Stimulated activated naive CD8-positive, alpha-beta T cell treated with anti-CD3 and anti-CD28 coated beads, Interleukin-15, Interleukin-2, amounts not matched to agents 100 U/mL and 50 U/mL, for 24 hours (primary cell): ENCODE measurements around the gene TOB1.

Source experiments
- ATAC-seq: fragments of 150-1000 bp; cut with Tn5 transposase; one replicate; pipeline ENCODE4 v1.10.0; 2021
- DNase-seq: peaks from one replicate; pipeline ENCODE4 v3.0.0; 2021

TOB1 gene

DNA sequence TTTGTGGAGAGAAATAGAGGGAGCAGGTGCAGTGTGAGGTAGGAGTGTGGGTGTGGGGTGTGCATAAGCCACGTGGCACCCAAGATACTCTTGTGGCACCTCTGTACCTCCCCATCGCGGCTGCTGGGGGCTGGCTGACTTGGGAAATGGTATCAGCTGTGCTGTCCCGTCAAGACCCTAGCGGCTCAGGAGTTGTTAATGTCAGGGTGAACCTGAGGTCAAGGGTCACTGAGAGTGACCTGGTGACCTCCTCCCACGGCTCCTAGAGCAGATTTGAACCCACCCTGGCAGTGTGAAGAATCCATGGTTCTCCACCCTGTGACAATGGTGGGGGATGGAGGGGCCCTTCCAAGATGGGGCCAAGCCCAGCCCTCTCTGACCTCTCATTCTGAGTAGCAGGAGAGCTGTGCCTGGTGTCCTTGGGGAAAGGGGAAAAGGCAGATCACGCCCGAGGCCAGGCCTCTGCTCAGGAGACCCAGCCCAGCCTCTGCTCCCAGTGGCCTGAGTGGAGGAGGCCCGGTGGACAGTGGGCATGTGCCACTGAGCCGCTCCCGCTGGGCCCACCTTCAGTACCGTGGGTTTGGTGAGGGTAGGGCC, 33.8 kb downstream of the TOB1 start:
- DNase-seq, result no peak
- ATAC-seq, result no peak

DNA sequence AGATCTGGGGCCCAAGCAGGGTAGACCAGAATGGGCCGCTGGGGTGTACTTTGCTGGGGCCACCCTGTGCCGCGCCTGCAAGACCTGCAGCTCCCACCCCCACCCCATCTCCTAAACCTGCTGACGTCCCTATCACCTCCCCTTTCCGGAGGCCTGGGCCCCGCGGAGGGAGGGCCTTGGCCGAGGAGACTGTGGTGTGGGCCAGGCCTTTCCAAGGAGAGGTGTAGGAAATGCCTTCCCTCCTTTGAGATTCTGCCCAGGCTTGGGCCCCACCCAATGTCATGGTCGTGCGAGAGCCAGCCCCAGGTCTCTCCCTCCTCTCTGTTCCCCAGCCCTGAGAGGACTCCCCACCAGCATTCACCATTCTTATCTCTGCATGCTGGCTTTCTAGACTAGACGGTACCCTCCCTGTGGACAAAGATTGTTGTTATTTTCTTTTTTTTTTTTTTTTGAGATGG, 34.7 kb downstream of the TOB1 start:
- DNase-seq, result no peak
- no peak for ATAC-seq

DNA sequence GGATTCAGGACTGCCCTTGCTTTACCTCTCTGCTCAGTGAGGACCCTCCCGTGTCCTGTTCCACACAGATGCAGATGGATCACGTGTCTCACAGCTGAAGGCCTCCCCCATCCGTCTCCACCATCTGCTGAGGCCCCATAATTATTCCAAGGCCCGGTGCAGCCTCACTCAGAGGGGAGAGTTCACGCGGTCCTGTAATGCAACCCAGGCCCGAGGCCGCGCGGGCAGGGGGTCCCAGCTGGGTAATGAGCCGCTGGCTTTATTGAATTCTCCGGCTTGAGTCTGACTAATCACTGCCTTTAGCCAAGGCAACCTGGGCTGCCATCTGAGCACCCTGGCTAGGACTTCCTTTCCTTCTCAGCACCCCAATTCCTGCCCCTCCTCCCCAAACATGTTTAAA, 35.2 kb downstream of the TOB1 start:
- no peak for DNase-seq
- no peak for ATAC-seq

DNA sequence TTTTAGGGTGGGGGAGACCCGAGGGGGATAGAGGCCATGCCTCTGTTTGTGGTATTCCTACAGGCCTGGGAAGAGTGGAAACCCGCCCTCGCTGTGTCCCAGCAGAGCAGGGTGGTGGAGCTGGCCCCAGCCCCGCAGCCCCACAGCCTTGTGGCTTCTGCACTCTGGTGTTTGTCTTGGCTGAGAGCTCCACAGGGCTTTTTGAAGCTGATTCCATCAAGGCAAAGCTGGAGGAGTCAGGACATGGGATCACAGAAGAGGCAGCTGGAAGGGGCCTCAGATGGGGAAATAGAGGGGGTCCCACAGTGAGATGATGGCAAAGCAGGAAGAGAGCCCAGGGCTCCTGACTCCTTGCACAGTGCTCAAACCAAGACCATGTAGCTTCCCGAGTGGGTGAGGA, 35.8 kb downstream of the TOB1 start:
- ATAC-seq, result no peak
- DNase-seq, result no peak

DNA sequence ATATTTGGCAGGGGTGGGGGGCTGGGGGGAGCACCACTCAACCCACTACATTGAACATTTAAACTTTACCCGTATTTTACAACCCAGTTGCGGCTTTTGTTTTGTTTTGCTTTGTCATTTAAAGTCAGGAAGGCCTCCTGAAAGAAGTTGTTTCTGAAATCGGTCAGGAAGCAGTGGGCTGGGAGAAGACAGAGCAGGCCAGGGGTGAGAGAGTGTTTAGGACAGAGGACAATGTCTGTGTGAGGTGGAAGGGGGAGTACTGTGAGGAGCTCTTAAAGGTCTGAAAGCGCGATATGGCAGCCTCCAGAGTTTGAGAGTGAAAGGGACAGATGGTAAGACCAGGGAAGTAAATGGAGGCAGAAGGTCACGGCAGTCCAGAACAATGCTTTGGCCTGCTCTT, 36.8 kb downstream of the TOB1 start:
- no peak for ATAC-seq
- no peak for DNase-seq

DNA sequence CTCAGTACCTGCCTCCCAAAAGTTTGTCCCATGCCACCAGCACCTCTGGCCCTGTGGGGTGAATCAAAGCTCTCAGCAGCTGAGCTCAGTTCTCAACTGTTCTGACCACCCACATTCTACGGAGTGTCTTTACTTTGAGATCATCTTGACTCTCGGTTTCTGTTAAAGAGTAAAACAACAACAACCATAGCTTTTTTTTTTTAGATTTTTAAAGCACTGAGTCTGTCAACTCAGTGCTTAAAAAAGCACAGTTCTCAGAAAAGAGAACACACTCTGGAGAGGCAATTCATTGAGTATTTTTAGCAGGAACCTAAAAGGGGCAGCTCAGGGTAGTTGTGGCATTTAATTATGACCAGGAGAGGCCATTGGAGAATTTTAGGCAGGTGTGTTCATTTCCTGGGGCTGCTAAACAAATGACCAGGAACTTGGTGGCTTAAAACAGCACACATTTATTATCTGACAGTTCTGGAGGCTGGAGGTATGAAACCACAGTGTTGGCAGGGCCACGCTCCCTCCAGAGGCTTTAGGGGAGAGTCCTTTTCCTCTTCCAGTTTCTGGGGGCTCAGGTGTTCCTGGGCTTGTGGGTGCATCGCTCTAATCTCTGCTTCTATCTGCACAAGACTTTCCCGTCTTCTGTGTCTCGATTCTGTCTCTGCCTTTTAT, 37.5 kb downstream of the TOB1 start:
- ATAC-seq (no peak), DNase-seq (no peak)

DNA sequence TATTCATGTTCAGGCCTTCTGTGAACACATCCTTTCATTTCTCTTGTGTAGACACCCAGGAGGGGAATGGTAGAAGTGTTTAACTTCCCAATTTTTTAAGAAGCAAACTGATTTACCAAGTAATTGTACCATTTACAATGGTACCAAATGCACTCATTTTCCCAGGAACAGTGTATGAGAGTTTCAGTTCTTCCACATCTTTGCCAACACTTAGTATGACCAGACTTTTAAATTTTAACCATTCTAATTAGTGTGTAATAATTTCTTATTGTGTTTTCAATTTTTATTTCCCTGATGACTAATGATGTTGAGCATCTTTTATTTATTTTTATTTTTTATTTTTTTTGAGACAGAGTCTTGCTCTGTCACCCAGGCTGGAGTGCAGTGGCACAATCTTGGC, 41.0 kb downstream of the TOB1 start:
- no peak for DNase-seq
- ATAC-seq, result no peak

DNA sequence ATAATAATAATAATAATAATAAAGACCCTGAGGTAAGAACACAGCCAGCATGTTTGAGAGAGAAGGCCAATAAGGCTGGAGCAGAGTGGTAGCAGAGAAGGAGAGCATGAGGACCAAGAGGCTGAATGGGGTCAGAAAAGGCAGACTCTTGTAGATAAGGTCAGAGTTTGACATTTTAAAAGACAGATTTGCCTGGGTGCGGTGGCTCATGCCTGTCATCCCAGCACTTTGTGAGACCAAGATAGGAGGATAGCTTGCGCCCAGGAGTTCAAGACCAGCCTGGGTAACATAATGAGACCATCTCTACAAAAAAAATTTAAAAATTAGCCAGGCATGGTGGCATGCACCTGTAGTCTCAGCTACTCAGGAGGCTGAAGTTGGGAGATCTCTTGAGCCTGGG, 41.7 kb downstream of the TOB1 start:
- ATAC-seq (no peak), DNase-seq (no peak)

DNA sequence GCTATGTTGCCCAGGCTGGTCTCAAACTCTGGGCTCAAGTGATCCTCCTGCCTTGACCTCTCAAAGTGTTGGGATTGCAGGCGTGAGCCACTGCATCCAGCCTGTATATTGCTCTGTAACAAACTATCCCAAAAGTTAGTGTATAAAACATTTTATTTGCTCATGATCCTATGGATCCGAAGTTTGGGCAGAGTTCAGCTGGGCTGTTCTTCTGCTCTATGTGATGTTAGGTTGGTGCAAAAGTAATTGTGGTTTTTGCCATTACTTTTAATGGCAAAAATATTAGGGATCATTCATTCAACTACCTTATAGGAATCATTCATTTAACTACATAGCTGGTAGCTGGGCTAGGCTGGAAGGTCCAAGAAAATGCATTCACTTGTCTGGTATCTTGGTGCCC, 43.6 kb downstream of the TOB1 start:
- DNase-seq (no peak), ATAC-seq (no peak)

DNA sequence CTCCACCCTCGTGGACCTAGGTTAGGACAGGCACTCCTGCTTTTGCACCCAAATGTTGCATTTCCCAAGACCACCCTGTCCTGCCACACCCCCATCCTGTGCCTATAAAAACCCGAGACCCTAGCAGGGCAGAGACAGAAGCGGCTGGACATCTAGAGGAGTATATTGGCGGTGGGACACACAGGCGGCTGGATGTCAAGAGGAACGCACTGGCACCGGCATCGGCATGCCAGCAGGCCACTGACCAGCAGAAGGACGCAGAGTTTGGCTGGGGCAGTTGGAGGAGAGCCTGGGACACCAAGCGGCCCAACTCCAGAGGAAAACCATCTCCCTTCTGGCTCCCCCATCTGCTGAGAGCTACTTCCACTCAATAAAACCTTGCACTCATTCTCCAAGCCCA, 45.5 kb downstream of the TOB1 start:
- ATAC-seq (no peak), DNase-seq (no peak)

DNA sequence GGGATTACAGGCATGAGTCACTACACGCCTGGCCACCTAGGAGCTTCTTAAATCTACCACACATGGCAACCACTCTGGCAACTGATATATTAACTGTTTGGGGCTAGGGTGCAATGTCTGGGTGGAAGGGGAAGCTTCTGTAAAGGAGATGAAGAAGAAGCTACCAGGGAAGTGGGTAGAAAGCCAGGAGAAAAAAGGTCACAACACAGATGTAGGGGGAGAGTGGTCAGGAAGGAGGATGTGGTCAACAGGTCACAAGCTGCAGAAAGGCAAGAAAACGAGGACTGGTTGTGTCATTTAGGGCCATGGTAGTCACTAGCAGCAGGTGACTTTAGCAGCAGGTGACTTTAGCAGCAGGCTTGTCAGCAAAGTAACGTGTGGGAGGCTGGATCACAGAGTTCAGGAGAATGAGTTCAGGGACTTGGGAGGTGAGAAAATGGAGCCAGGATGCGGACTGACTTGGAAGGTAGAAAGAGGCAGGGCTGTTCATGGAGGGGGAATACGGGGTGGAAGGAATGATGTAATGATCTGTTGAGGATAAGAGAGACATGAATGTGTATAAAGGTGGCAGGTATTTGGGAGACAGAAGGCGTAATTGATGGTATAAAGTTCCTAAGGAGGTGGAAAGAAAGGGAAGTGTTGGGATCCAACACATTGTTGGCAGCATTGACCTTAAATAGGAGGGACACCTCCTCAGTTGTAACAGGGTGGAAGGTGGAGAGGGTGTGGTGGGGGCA, 47.1 kb downstream of the TOB1 start:
- DNase-seq, result no peak
- no peak for ATAC-seq

DNA sequence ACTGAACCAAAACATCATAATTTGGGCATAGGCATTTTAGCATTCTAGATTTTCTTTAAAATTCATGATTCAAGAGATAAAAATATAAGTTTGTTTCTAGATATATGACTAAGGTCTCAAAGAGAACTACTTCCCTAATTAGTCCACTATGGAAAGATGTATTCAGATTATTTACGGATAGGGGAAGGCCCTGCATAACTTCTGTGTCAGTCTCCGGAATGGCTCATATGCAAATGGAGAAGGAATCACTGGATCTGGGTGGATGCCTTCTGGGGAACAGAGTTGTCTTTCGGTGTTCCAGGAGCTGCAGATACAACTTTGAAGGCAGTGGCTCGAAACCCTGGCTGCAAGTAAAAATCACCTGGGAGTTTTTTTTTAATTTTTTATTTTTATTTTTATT, 47.9 kb downstream of the TOB1 start:
- DNase-seq (no peak), ATAC-seq (no peak)

DNA sequence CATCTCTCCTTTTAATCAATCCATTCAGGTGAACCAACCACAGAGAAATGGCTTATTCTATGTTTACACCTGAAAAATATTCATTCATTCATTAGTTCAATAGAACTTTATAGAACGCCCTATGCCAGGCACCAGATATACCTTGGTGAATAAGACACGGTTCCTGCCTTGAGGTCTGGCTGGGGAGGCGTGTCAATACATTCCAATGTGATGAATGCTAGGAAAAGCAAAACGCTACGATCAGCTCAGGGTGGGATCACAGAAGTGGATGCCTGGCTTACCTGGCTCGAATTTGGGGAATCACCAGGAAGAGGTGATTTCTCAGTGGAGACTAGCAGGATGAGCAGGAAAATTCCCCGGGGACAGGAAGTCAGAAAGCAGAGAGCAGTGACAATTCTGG, 48.3 kb downstream of the TOB1 start:
- DNase-seq (no peak), ATAC-seq (no peak)

DNA sequence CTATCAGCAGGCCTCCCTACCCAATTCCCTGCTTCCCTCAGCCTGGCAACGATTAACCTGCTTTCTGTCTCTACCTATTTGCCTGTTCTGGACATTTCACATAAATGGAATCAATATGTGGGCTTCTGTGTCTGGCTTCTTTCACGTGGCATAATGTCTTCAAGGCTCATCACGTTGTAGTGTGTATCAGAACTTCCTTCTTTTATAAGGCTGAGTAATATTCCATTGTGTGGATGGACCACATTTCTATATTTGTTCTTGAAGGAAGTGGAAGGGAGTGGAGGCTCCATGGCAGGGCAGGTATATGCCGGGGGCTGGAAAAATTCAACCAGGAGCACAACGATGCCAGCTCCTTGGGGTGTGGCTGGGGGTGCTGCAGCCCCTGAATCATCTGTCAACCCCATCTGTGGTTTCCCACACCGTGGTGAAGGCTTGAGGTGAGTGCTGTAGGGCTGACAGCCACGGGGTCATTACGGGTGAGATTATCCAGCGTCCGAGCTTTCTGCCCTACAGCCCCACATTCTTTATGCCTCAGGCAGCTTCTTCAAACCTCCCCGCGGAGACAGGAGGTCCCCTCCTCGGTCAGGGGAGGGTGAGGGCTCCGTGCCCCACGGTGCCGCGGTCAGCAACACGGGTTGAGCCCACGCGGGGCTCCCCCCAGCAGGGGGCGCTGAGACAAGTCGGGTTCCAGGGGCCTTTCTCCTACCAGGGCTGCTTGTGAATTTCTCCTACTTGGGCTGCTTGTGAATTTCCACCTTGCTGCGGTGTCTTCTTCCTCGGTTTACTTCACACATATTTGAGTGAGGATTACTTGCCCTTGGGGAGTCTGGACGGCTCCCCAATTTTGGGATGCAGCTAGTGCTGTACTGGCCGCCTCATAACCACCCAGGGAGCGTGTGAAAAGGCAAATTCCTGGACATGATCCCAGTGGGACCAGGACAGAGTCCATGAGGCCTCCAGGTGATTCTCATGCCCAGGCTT, 49.1 kb downstream of the TOB1 start:
- no peak for ATAC-seq
- DNase-seq, result peak; percentile 75

DNA sequence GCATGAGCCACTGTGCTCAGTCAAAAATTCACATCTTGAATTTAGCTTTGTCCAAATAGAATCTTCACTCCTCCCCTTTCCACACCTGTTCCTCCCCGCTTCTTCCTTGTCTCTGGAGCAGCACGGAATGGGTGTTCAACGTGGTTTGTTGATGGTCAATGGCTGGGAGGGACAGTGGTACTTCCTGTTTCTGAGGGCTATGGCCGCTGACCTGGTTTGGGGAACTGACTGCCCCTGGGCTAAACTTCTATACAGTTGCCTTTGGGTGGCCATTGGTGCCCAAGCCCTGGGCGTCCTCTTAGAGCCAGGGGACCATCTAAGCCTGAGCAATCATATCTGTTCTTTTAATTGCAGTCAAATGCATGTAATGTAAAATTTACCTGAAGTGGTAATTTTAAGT, 49.9 kb downstream of the TOB1 start:
- ATAC-seq (no peak), DNase-seq (no peak)

DNA sequence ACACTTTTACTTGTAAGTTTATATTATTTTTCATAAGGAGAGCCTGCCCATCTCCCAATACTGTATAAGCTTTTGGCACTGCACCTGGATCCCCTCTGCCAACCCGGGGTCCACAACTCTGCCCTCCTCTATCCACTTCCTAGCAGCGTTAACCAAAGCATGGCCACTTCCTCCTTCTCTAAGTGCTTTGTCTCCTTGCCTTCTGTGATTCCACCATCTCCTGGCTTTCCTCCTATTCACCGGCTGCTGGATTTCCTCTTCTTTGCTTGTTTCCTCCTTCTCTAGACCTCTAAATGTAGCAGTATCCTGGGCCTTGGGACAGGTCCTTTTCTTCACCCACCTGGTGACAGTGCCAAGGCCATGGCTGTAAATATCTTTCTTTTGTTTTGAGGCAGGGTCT, 50.8 kb downstream of the TOB1 start:
- no peak for DNase-seq
- no peak for ATAC-seq

DNA sequence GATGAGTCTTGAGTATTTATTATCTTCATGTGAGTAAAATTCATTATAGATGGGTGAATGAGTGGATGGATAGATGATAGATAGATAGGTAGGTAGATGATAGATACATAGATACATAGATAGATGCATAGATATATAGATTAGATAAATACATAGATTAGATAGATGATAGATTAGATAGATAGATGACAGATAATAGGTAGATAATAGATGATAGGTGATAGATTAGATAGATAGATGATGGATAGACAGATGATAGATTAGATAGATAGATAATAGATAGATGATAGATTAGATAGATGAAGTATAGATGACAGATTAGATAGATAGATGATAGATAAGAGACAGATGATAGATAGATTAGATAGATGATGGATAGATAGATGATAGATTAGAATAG, 52.6 kb downstream of the TOB1 start:
- ATAC-seq (no peak), DNase-seq (no peak)
